Transverse colon (tissue), 3 donors: ENCODE measurements around the gene FER1L5.

Experiments
- EP300 ChIP-seq: sonication (generic); formaldehyde crosslinking; IDR thresholded peaks from one replicate; pipeline ENCODE4 v1.6.1; 2017; ENCODE audit warnings: antibody characterized with exemption, low read depth
- POLR2AphosphoS5 ChIP-seq, 3 donors: sonication (generic); formaldehyde crosslinking; IDR thresholded peaks; one replicate each; pipeline ENCODE4 v1.6.1; 2016; ENCODE audit warnings: antibody characterized with exemption in 3 of 3

DNA sequence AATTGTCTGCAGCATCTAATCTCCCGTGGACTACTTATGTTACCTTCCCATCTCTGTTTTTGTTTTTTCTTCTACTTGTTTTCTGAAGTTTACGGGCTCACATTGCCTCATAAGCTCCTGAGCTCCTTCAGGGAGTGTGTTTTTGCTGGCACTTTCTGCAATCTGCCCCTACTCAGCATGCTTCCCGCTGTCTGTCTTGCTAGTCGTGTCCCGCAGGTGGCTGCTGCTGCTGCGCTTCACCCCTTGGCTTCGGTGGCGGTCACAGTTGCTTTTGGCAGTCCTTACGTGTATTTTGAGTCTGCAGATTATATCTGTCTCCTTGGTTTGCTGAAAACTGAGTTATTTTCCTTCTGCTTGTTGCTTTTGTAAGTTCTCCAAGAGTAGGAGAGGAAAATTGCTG, 37.3 kb downstream of the FER1L5 start:
- no peak for TF ChIP-seq POLR2AphosphoS5 (IDR thresholded peaks at IDR 0.05)
- no peak for TF ChIP-seq EP300
